LNCAP (cell line): ENCODE results near the gene RAB27A.

ENCODE experiments used
- CTCF ChIP-seq: fragments of 450-650 bp; IDR thresholded peaks from 2 replicates; pipeline ENCODE4 v1.5.1; 2017; ENCODE audit warnings: mild to moderate bottlenecking

RAB27A gene

GRCh38 chr15:55319537-55320237 is 30.1 kb upstream of the RAB27A start:
- no peak for TF ChIP-seq CTCF

GRCh38 chr15:55318588-55319494 is 29.2 kb upstream of the RAB27A start, which contains the start of the genes PIGB and PIGBOS1:
Gene PIGB, plus strand, starts transcription at chr15:55319222. Its CDS starts 29 bp downstream, at chr15:55319251.
Gene PIGBOS1, minus strand, starts transcription at chr15:55319123. Its CDS starts 1,331 bp downstream, at chr15:55317792.
- no peak for TF ChIP-seq CTCF

- no peak for TF ChIP-seq CTCF
Observed at GRCh38 chr15:55297315-55297714, 7.7 kb upstream of the RAB27A start.

GRCh38 chr15:55290528-55291057 is 980 bp upstream of the RAB27A start:
- TF ChIP-seq CTCF = peak; percentile 94

- no peak for TF ChIP-seq CTCF
Observed at GRCh38 chr15:55289011-55289745, 435 bp downstream of the RAB27A start.

GRCh38 chr15:55288006-55288717 is 1.5 kb downstream of the RAB27A start:
- no peak for TF ChIP-seq CTCF
